Trophoblast cell (in vitro differentiated cells and primary cell): Measurements from ENCODE around the gene TACC2.

ENCODE experiments used
- DNase-seq, 2 donors: peaks; one replicate each; pipeline ENCODE4 v3.0.0-alpha.2; 2016
- H2AFZ ChIP-seq: 2 replicates; pipeline ENCODE4 v1.6.1; 2013; ENCODE audit warnings: low read length, moderate library complexity, mild to moderate bottlenecking; ENCODE audit not compliant: insufficient read depth, poor library complexity
- H2AK5ac ChIP-seq: 2 replicates; pipeline ENCODE4 v1.6.1; 2013; ENCODE audit warnings: mild to moderate bottlenecking, low read length
- H2BK120ac ChIP-seq: 2 replicates; pipeline ENCODE4 v1.6.1; 2013; ENCODE audit warnings: low read length, mild to moderate bottlenecking, moderate library complexity; ENCODE audit not compliant: insufficient read depth, poor library complexity
- H2BK12ac ChIP-seq: 2 replicates; pipeline ENCODE4 v1.6.1; 2013; ENCODE audit warnings: mild to moderate bottlenecking, low read length, moderate library complexity
- H2BK5ac ChIP-seq: 2 replicates; pipeline ENCODE4 v1.6.1; 2013; ENCODE audit warnings: low read length, low read depth, moderate library complexity, mild to moderate bottlenecking; ENCODE audit not compliant: poor library complexity
- H3K14ac ChIP-seq: 2 replicates; pipeline ENCODE4 v1.6.1; 2013; ENCODE audit warnings: mild to moderate bottlenecking, low read length
- H3K18ac ChIP-seq: 2 replicates; pipeline ENCODE4 v1.6.1; 2013; ENCODE audit warnings: mild to moderate bottlenecking, low read length
- H3K23ac ChIP-seq: 2 replicates; pipeline ENCODE4 v1.6.1; 2013; ENCODE audit warnings: low read length
- H3K27ac ChIP-seq: 2 replicates; pipeline ENCODE4 v1.5.1; 2013; ENCODE audit warnings: low read depth, mild to moderate bottlenecking, inconsistent platforms, low read length, moderate library complexity
- H3K27me3 ChIP-seq: 2 replicates; pipeline ENCODE4 v1.6.1; 2013; ENCODE audit warnings: inconsistent platforms, mild to moderate bottlenecking, low read length, moderate library complexity; ENCODE audit not compliant: insufficient read depth
- H3K36me3 ChIP-seq, 2 experiments: 1 replicate in 1 of 2; 2 replicates in 1 of 2; pipeline ENCODE4 v1.6.1; 2013; ENCODE audit warnings: low read length in 2 of 2, mild to moderate bottlenecking in 2 of 2, moderate library complexity in 1 of 2; ENCODE audit not compliant: insufficient read depth in 2 of 2, control insufficient read depth in 1 of 2
- H3K4ac ChIP-seq: 2 replicates; pipeline ENCODE4 v1.6.1; 2013; ENCODE audit warnings: low read depth, mild to moderate bottlenecking, low read length, moderate library complexity
- H3K4me1 ChIP-seq, 2 experiments: 1 replicate in 1 of 2; 2 replicates in 1 of 2; pipeline ENCODE4 v1.6.1; 2013; ENCODE audit warnings: low read length in 2 of 2, mild to moderate bottlenecking in 2 of 2, moderate library complexity in 1 of 2; ENCODE audit not compliant: insufficient read depth in 2 of 2, control insufficient read depth in 1 of 2
- H3K4me2 ChIP-seq: 2 replicates; pipeline ENCODE4 v1.6.1; 2013; ENCODE audit warnings: inconsistent platforms, mild to moderate bottlenecking, low read length, moderate library complexity
- H3K4me3 ChIP-seq: 2 replicates; pipeline ENCODE4 v1.5.1; 2013; ENCODE audit warnings: mild to moderate bottlenecking, low read depth, low read length, inconsistent platforms
- H3K79me1 ChIP-seq: one replicate; pipeline ENCODE4 v1.6.1; 2013; ENCODE audit warnings: low read length
- H3K79me2 ChIP-seq: 2 replicates; pipeline ENCODE4 v1.6.1; 2013; ENCODE audit warnings: low read length, mild to moderate bottlenecking; ENCODE audit not compliant: control insufficient read depth, insufficient read depth, poor library complexity
- H3K9ac ChIP-seq: 2 replicates; pipeline ENCODE4 v1.6.1; 2013; ENCODE audit warnings: mild to moderate bottlenecking, low read length
- H3K9me3 ChIP-seq: 2 replicates; pipeline ENCODE4 v1.6.1; 2013; ENCODE audit warnings: low read depth, mild to moderate bottlenecking, control low read depth, inconsistent platforms, low read length; ENCODE audit not compliant: insufficient read depth
- H4K12ac ChIP-seq: 2 replicates; pipeline ENCODE4 v1.6.1; 2013; ENCODE audit warnings: low read depth, mild to moderate bottlenecking, low read length, moderate library complexity
- H4K8ac ChIP-seq: 2 replicates; pipeline ENCODE4 v1.6.1; 2013; ENCODE audit warnings: low read depth, mild to moderate bottlenecking, low read length, moderate library complexity
- H4K91ac ChIP-seq: one replicate; pipeline ENCODE4 v1.6.1; 2013; ENCODE audit warnings: low read depth, mild to moderate bottlenecking, low read length, moderate library complexity
- WGBS: extraction: QIAGEN DNeasy Blood & Tissue Kit; methylation state at CpG from one replicate; pipeline ENCODE4 v1.1.7; 2013; ENCODE audit warnings: missing lambda C conversion rate; ENCODE audit not compliant: insufficient read length, insufficient coverage; ENCODE audit errors: extremely low coverage; 5-methylcytosine and 5-hydroxymethylcytosine counted together

Gene TACC2

DNA sequence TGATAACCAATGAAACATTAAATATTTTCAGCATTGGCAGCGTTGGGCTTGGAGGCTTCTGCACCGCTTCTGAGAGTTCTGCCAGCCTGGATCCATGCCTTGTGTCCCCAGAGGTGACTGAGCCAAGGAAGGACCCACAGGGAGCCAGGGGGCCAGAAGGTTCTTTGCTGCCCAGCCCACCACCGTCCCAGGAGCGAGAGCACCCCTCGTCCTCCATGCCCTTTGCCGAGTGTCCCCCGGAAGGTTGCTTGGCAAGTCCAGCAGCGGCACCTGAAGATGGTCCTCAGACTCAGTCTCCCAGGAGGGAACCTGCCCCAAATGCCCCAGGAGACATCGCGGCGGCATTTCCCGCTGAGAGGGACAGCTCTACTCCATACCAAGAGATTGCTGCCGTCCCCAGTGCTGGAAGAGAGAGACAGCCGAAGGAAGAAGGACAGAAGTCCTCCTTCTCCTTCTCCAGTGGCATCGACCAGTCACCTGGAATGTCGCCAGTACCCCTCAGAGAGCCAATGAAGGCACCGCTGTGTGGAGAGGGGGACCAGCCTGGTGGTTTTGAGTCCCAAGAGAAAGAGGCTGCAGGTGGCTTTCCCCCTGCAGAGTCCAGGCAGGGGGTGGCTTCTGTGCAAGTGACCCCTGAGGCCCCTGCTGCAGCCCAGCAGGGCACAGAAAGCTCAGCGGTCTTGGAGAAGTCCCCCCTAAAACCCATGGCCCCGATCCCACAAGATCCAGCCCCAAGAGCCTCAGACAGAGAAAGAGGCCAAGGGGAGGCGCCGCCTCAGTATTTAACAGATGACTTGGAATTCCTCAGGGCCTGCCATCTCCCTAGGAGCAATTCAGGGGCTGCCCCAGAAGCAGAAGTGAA, 93.9 kb downstream of the TACC2 start:
- Histone ChIP-seq H2BK5ac (no peak overlapping the region), H2BK120ac (no peak overlapping the region), H4K12ac (no peak overlapping the region), H3K79me1 (no peaks in the 10 kb centered on the region), H3K4ac (no peak overlapping the region), H3K4me2 (no peak overlapping the region), H3K27ac (no peak overlapping the region), H3K4me1 (no peaks in the 10 kb centered on the region), H3K36me3 (no peaks in the 10 kb centered on the region), H3K79me2 (no peaks in the 10 kb centered on the region), H4K8ac (no peak overlapping the region), H2AFZ (no peak overlapping the region), H2AK5ac (no peak overlapping the region), H3K23ac (no peak overlapping the region), H2BK12ac (no peak overlapping the region), H3K9me3 (no peaks in the 10 kb centered on the region), H3K9ac (no peak overlapping the region), H3K27me3 (no peaks in the 10 kb centered on the region), H3K14ac (no peak overlapping the region), H4K91ac (no peak overlapping the region), H3K4me3 (no peak overlapping the region), H3K18ac (no peak overlapping the region)
- no peak for DNase-seq
- no CpG with 5 or more reads among the region's 21 CpGs for WGBS

DNA sequence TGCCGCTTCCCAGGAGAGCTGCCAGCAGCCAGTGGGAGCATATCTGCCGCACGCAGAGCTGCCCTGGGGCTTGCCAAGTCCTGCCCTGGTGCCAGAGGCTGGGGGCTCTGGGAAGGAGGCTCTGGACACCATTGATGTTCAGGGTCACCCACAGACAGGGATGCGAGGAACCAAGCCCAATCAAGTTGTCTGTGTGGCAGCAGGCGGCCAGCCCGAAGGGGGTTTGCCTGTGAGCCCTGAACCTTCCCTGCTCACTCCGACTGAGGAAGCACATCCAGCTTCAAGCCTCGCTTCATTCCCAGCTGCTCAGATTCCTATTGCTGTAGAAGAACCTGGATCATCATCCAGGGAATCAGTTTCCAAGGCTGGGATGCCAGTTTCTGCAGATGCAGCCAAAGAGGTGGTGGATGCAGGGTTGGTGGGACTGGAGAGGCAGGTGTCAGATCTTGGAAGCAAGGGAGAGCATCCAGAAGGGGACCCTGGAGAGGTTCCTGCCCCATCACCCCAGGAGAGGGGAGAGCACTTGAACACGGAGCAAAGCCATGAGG, 94.6 kb downstream of the TACC2 start:
- Histone ChIP-seq H2AFZ (no peak overlapping the region), H4K12ac (no peak overlapping the region), H3K18ac (no peak overlapping the region), H4K8ac (no peak overlapping the region), H3K9me3 (no peaks in the 10 kb centered on the region), H3K79me2 (no peaks in the 10 kb centered on the region), H3K27ac (no peak overlapping the region), H3K4me1 (no peaks in the 10 kb centered on the region), H2BK120ac (no peak overlapping the region), H3K27me3 (no peaks in the 10 kb centered on the region), H3K36me3 (no peaks in the 10 kb centered on the region), H3K79me1 (no peaks in the 10 kb centered on the region), H4K91ac (no peak overlapping the region), H3K14ac (no peak overlapping the region), H2BK12ac (no peak overlapping the region), H2AK5ac (no peak overlapping the region), H3K9ac (no peak overlapping the region), H3K4me3 (no peak overlapping the region), H3K4me2 (no peak overlapping the region), H3K4ac (no peak overlapping the region), H2BK5ac (no peak overlapping the region), H3K23ac (no peak overlapping the region)
- whole genome bisulfite sequencing, result no CpG with 5 or more reads among the region's 9 CpGs
- DNase-seq, result no peak

DNA sequence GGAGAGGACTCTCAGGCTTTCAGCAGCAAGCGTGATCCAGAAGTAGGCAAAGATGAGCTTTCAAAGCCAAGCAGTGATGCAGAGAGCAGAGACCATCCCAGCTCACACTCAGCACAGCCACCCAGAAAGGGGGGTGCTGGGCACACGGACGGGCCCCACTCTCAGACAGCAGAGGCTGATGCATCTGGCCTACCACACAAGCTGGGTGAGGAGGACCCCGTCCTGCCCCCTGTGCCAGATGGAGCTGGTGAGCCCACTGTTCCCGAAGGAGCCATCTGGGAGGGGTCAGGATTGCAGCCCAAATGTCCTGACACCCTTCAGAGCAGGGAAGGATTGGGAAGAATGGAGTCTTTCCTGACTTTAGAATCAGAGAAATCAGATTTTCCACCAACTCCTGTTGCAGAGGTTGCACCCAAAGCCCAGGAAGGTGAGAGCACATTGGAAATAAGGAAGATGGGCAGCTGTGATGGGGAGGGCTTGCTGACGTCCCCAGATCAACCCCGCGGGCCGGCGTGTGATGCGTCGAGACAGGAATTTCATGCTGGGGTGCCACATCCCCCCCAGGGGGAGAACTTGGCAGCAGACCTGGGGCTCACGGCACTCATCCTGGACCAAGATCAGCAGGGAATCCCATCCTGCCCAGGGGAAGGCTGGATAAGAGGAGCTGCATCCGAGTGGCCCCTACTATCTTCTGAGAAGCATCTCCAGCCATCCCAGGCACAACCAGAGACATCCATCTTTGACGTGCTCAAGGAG, 95.5 kb downstream of the TACC2 start:
- H3K79me1 ChIP-seq, result no peaks in the 10 kb centered on the region
- H3K18ac ChIP-seq, result no peak overlapping the region
- no peak overlapping the region for H4K12ac ChIP-seq
- no peaks in the 10 kb centered on the region for H3K9me3 ChIP-seq
- no peak overlapping the region for H3K4ac ChIP-seq
- H3K14ac ChIP-seq, result no peak overlapping the region
- no CpG with 5 or more reads among the region's 15 CpGs for WGBS
- no peaks in the 10 kb centered on the region for H3K4me1 ChIP-seq
- H4K8ac ChIP-seq, result no peak overlapping the region
- no peaks in the 10 kb centered on the region for H3K79me2 ChIP-seq
- no peak overlapping the region for H2BK12ac ChIP-seq
- no peaks in the 10 kb centered on the region for H3K27me3 ChIP-seq
- H3K4me2 ChIP-seq, result no peak overlapping the region
- no peak overlapping the region for H2BK120ac ChIP-seq
- no peak overlapping the region for H3K4me3 ChIP-seq
- no peak overlapping the region for H2BK5ac ChIP-seq
- H3K9ac ChIP-seq, result no peak overlapping the region
- no peak overlapping the region for H2AFZ ChIP-seq
- H3K27ac ChIP-seq, result no peak overlapping the region
- DNase-seq, result no peak
- no peak overlapping the region for H2AK5ac ChIP-seq
- H3K36me3 ChIP-seq, result no peaks in the 10 kb centered on the region
- H4K91ac ChIP-seq, result no peak overlapping the region
- H3K23ac ChIP-seq, result no peak overlapping the region

DNA sequence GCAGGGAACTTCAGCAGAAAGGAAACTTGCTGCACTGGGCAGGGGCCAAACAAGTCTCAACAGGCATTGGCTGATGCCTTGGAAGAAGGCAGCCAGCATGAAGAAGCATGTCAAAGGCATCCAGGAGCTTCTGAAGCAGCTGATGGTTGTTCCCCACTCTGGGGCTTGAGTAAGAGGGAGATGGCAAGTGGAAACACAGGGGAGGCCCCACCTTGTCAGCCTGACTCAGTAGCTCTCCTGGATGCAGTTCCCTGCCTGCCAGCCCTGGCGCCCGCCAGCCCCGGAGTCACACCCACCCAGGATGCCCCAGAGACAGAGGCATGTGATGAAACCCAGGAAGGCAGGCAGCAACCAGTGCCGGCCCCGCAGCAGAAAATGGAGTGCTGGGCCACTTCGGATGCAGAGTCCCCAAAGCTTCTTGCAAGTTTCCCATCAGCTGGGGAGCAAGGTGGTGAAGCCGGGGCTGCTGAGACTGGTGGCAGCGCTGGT, 96.5 kb downstream of the TACC2 start:
- H3K23ac ChIP-seq, result no peak overlapping the region
- no CpG with 5 or more reads among the region's 8 CpGs for WGBS
- H3K4me2 ChIP-seq, result no peak overlapping the region
- DNase-seq, result no peak
- H3K4ac ChIP-seq, result no peak overlapping the region
- H3K27me3 ChIP-seq, result no peaks in the 10 kb centered on the region
- H3K79me2 ChIP-seq, result no peaks in the 10 kb centered on the region
- H4K12ac ChIP-seq, result no peak overlapping the region
- H3K79me1 ChIP-seq, result no peaks in the 10 kb centered on the region
- H3K18ac ChIP-seq, result no peak overlapping the region
- H3K36me3 ChIP-seq, result no peaks in the 10 kb centered on the region
- no peak overlapping the region for H2BK12ac ChIP-seq
- H2BK120ac ChIP-seq, result no peak overlapping the region
- no peak overlapping the region for H3K14ac ChIP-seq
- H3K9me3 ChIP-seq, result no peaks in the 10 kb centered on the region
- no peak overlapping the region for H3K27ac ChIP-seq
- H2AFZ ChIP-seq, result no peak overlapping the region
- no peak overlapping the region for H2BK5ac ChIP-seq
- no peaks in the 10 kb centered on the region for H3K4me1 ChIP-seq
- no peak overlapping the region for H2AK5ac ChIP-seq
- H3K9ac ChIP-seq, result no peak overlapping the region
- no peak overlapping the region for H3K4me3 ChIP-seq
- H4K91ac ChIP-seq, result no peak overlapping the region
- H4K8ac ChIP-seq, result no peak overlapping the region
